GM12878 (cell line): ENCODE results near the gene INO80E.

Experiments used
- BACH1 ChIP-seq: fragments of 450-650 bp; IDR thresholded peaks from 2 replicates; pipeline ENCODE4 v1.6.1; 2017; ENCODE audit warnings: mild to moderate bottlenecking, borderline replicate concordance
- CTCF ChIP-seq, 3 experiments: IDR thresholded peaks in 2 of 3; conservative IDR thresholded peaks in 1 of 3; 2 replicates each; pipeline ENCODE4 v1.5.1; 2011; ENCODE audit warnings: low read depth in 3 of 3, low read length in 3 of 3, mild to moderate bottlenecking in 3 of 3, control low read depth in 2 of 3, moderate library complexity in 2 of 3, inconsistent platforms in 1 of 3, mixed read lengths in 1 of 3; ENCODE audit not compliant: control insufficient read depth in 2 of 3, insufficient read depth in 1 of 3; ENCODE audit errors: extremely low read depth in 1 of 3
- EP300 ChIP-seq, 2 experiments: fragments of 150-350 bp in 1 of 2; IDR thresholded peaks; 2 replicates each; pipeline ENCODE4 v1.6.1; 2011 to 2012; ENCODE audit warnings: low read depth in 2 of 2, low read length in 2 of 2, borderline replicate concordance in 1 of 2, improper control_type of control experiment in 1 of 2, inconsistent platforms in 1 of 2; ENCODE audit not compliant: control insufficient read depth in 1 of 2
- NR2C2 ChIP-seq: IDR thresholded peaks from 2 replicates; pipeline ENCODE4 v1.6.1; 2011; ENCODE audit warnings: borderline replicate concordance, low read depth; ENCODE audit not compliant: control insufficient read depth, insufficient read length
- POLR2A ChIP-seq: IDR thresholded peaks from 2 replicates; pipeline ENCODE4 v1.6.1; 2011; ENCODE audit warnings: low read depth, mild to moderate bottlenecking, low read length
- RAD51 ChIP-seq: fragments of 450-650 bp; IDR thresholded peaks from 2 replicates; pipeline ENCODE4 v1.6.1; 2016; ENCODE audit warnings: moderate library complexity, mild to moderate bottlenecking, inconsistent platforms
- RELA ChIP-seq: fragments of 450-650 bp; IDR thresholded peaks from 2 replicates; pipeline ENCODE4 v1.8.0; 2014; ENCODE audit warnings: borderline replicate concordance; ENCODE audit not compliant: partially characterized antibody
- SIN3A ChIP-seq: IDR thresholded peaks from 2 replicates; pipeline ENCODE4 v1.6.1; 2012; ENCODE audit warnings: low read depth, low read length, improper control_type of control experiment
- USF2 ChIP-seq: IDR thresholded peaks from 2 replicates; pipeline ENCODE4 v1.6.1; 2011; ENCODE audit warnings: low read depth, low read length, improper control_type of control experiment, borderline replicate concordance
- ZBTB40 ChIP-seq: fragments of 450-650 bp; IDR thresholded peaks from 2 replicates; pipeline ENCODE4 v1.6.1; 2016; ENCODE audit warnings: mild to moderate bottlenecking, moderate library complexity, borderline replicate concordance

GRCh38 chr16:29961479-29962343, 34.3 kb upstream of the INO80E start, which contains the start of gene TMEM219:
- TF ChIP-seq RAD51 (no peak), POLR2A (peak; percentile 80), NR2C2 (no peak), ZBTB40 (peak; percentile 28; the same call in 1 of the 2 replicates), CTCF (IDR thresholded peaks at IDR 0.05 in 2 of 3, conservative IDR thresholded peaks at IDR 0.05 in 1 of 3; ENCODE audit: control insufficient read depth in 2 of 3, extremely low read depth in 1 of 3, insufficient read depth in 1 of 3, low read depth in 3 of 3, low read length in 3 of 3) (peak; percentile 17 to 32 (median 22); a peak in 2 of 6 replicates), BACH1 (0 out of 2 replicates have a peak, but pooled peaks have one; percentile 51), USF2 (no peak), EP300 (IDR thresholded peaks at IDR 0.05; ENCODE audit: borderline replicate concordance in 1 of 2, control insufficient read depth in 1 of 2, low read depth in 2 of 2, low read length in 2 of 2) (no peak), SIN3A (no peak), RELA (peak; percentile 10)
